Duodenal mucosa (tissue), 2 donors: ENCODE measurements around the gene MYOZ2.

Experiments
- H3K27ac ChIP-seq: one replicate; pipeline ENCODE4 v1.7.0; 2013; ENCODE audit warnings: low read depth, low read length
- H3K27me3 ChIP-seq, 2 donors: one replicate each; pipeline ENCODE4 v1.7.0; 2013; ENCODE audit warnings: low read length in 2 of 2, control low read depth in 1 of 2; ENCODE audit not compliant: insufficient read depth in 2 of 2, control insufficient read depth in 1 of 2
- H3K36me3 ChIP-seq, 2 donors: one replicate each; pipeline ENCODE4 v1.7.0; 2013; ENCODE audit warnings: low read length in 2 of 2, control low read depth in 1 of 2; ENCODE audit not compliant: insufficient read depth in 2 of 2, control insufficient read depth in 1 of 2
- H3K4me1 ChIP-seq, 2 donors: one replicate each; pipeline ENCODE4 v1.7.0; 2013; ENCODE audit warnings: low read length in 2 of 2, control low read depth in 1 of 2; ENCODE audit not compliant: insufficient read depth in 2 of 2, control insufficient read depth in 1 of 2
- H3K4me3 ChIP-seq, 2 donors: one replicate each; pipeline ENCODE4 v1.7.0; 2013; ENCODE audit warnings: low read length in 2 of 2, low read depth in 1 of 2
- H3K9ac ChIP-seq, 2 donors: one replicate each; pipeline ENCODE4 v1.7.0; 2013; ENCODE audit warnings: low read length in 2 of 2, low read depth in 1 of 2
- H3K9me3 ChIP-seq, 2 donors: one replicate each; pipeline ENCODE4 v1.7.0; 2013; ENCODE audit warnings: low read length in 2 of 2, control low read depth in 1 of 2; ENCODE audit not compliant: control insufficient read depth in 1 of 2

Gene MYOZ2

GRCh38 chr4:119184128-119184527 is 48.5 kb downstream of the MYOZ2 start:
- Histone ChIP-seq H3K9me3 (no peaks in the 10 kb centered on the region), H3K27ac (no peak overlapping the region), H3K4me1 (no peaks in the 10 kb centered on the region), H3K4me3 (no peak overlapping the region), H3K9ac (no peak overlapping the region), H3K27me3 (no peaks in the 10 kb centered on the region), H3K36me3 (no peaks in the 10 kb centered on the region)

GRCh38 chr4:119189638-119190037 is 54.0 kb downstream of the MYOZ2 start:
- H3K4me1 ChIP-seq, result no peaks in the 10 kb centered on the region
- no peaks in the 10 kb centered on the region for H3K36me3 ChIP-seq
- no peak overlapping the region for H3K27ac ChIP-seq
- no peak overlapping the region for H3K4me3 ChIP-seq
- H3K9me3 ChIP-seq, result no peaks in the 10 kb centered on the region
- no peak overlapping the region for H3K9ac ChIP-seq
- H3K27me3 ChIP-seq, result no peaks in the 10 kb centered on the region

GRCh38 chr4:119190354-119190753 is 54.7 kb downstream of the MYOZ2 start:
- H3K4me3 ChIP-seq, result no peak overlapping the region
- no peaks in the 10 kb centered on the region for H3K9me3 ChIP-seq
- H3K27me3 ChIP-seq, result no peaks in the 10 kb centered on the region
- H3K9ac ChIP-seq, result no peak overlapping the region
- no peak overlapping the region for H3K27ac ChIP-seq
- H3K4me1 ChIP-seq, result no peaks in the 10 kb centered on the region
- H3K36me3 ChIP-seq, result no peaks in the 10 kb centered on the region

GRCh38 chr4:119191505-119191904 is 55.9 kb downstream of the MYOZ2 start:
- Histone ChIP-seq H3K36me3 (no peaks in the 10 kb centered on the region), H3K9ac (no peak overlapping the region), H3K27me3 (no peaks in the 10 kb centered on the region), H3K27ac (no peak overlapping the region), H3K9me3 (no peaks in the 10 kb centered on the region), H3K4me3 (no peak overlapping the region), H3K4me1 (no peaks in the 10 kb centered on the region)

- Histone ChIP-seq H3K36me3 (no peaks in the 10 kb centered on the region), H3K27ac (no peak overlapping the region)
These were observed 62.2 kb downstream of the MYOZ2 start for GRCh38 chr4:119197772-119198212.

GRCh38 chr4:119204916-119205315 is 69.3 kb downstream of the MYOZ2 start:
- no peaks in the 10 kb centered on the region for H3K9me3 ChIP-seq
- H3K27ac ChIP-seq, result no peak overlapping the region
- no peak overlapping the region for H3K9ac ChIP-seq
- no peak overlapping the region for H3K4me3 ChIP-seq
- H3K4me1 ChIP-seq, result no peaks in the 10 kb centered on the region
- no peaks in the 10 kb centered on the region for H3K36me3 ChIP-seq
- no peaks in the 10 kb centered on the region for H3K27me3 ChIP-seq

More at GRCh38 chr4:119197772-119198212, 62.2 kb downstream of the MYOZ2 start:
- Histone ChIP-seq H3K4me3 (no peak overlapping the region), H3K9me3 (no peaks in the 10 kb centered on the region), H3K27me3 (no peaks in the 10 kb centered on the region), H3K9ac (no peak overlapping the region), H3K4me1 (no peaks in the 10 kb centered on the region)

GRCh38 chr4:119205690-119206089 is 70.1 kb downstream of the MYOZ2 start:
- H3K27me3 ChIP-seq, result no peaks in the 10 kb centered on the region
- no peak overlapping the region for H3K9ac ChIP-seq
- no peak overlapping the region for H3K27ac ChIP-seq
- no peak overlapping the region for H3K4me3 ChIP-seq
- no peaks in the 10 kb centered on the region for H3K4me1 ChIP-seq
- no peaks in the 10 kb centered on the region for H3K9me3 ChIP-seq
- H3K36me3 ChIP-seq, result no peaks in the 10 kb centered on the region

- Histone ChIP-seq H3K27me3 (no peaks in the 10 kb centered on the region), H3K9ac (no peak overlapping the region), H3K27ac (no peak overlapping the region), H3K4me3 (no peak overlapping the region), H3K4me1 (no peaks in the 10 kb centered on the region), H3K36me3 (no peaks in the 10 kb centered on the region), H3K9me3 (no peaks in the 10 kb centered on the region)
These were observed 70.5 kb downstream of the MYOZ2 start for GRCh38 chr4:119206178-119206577.

- H3K27me3 ChIP-seq, result no peaks in the 10 kb centered on the region
- H3K36me3 ChIP-seq, result no peaks in the 10 kb centered on the region
- no peak overlapping the region for H3K9ac ChIP-seq
- H3K27ac ChIP-seq, result no peak overlapping the region
- H3K4me3 ChIP-seq, result no peak overlapping the region
- H3K9me3 ChIP-seq, result no peaks in the 10 kb centered on the region
- H3K4me1 ChIP-seq, result no peaks in the 10 kb centered on the region
These were observed 71.4 kb downstream of the MYOZ2 start for GRCh38 chr4:119207051-119207450.

GRCh38 chr4:119209077-119209476 is 73.4 kb downstream of the MYOZ2 start:
- no peak overlapping the region for H3K4me3 ChIP-seq
- H3K27me3 ChIP-seq, result no peaks in the 10 kb centered on the region
- no peak overlapping the region for H3K27ac ChIP-seq
- no peaks in the 10 kb centered on the region for H3K36me3 ChIP-seq
- H3K9me3 ChIP-seq, result no peaks in the 10 kb centered on the region
- H3K4me1 ChIP-seq, result no peaks in the 10 kb centered on the region
- no peak overlapping the region for H3K9ac ChIP-seq

- Histone ChIP-seq H3K4me1 (no peaks in the 10 kb centered on the region), H3K27me3 (no peaks in the 10 kb centered on the region), H3K9ac (no peak overlapping the region), H3K36me3 (no peaks in the 10 kb centered on the region), H3K27ac (no peak overlapping the region), H3K4me3 (no peak overlapping the region), H3K9me3 (no peaks in the 10 kb centered on the region)
These were observed 74.0 kb downstream of the MYOZ2 start for GRCh38 chr4:119209586-119209985.
